ENCODE data around the gene AKAP13. TPM values are rescaled to one million over a fixed set of nuclear protein-coding genes. Genes with fewer than 3 reads are reported as not detected.

AKAP13 gene
- total RNA-seq, 2 donors from 2014 or later = 228 to 273 TPM

GRCh38 chr15:85761635-85762034, 381.2 kb downstream of the AKAP13 start:
- TF ChIP-seq CTCF (IDR thresholded peaks at IDR 0.05) = no peak
- DNase-seq (ENCODE audit: low spot score) = no peak
- ATAC-seq (ENCODE audit: insufficient number of reproducible peaks, low FRiP score, low read depth) = no peak
- no peak overlapping the region for H3K4me3 ChIP-seq
- no peaks in the 10 kb centered on the region for H3K27me3 ChIP-seq (replicated peaks; ENCODE audit: insufficient read depth)
- no peaks in the 10 kb centered on the region for H3K9me3 ChIP-seq
- H3K27ac ChIP-seq = no peak overlapping the region
- H3K4me1 ChIP-seq (ENCODE audit: control insufficient read depth in 1 of 2, low read depth in 2 of 2) = peaks cover 10 to 41% of the 10 kb centered on the region in 2 donors
- no peaks in the 10 kb centered on the region for H3K36me3 ChIP-seq

GRCh38 chr15:85762039-85762755, 381.8 kb downstream of the AKAP13 start:
- H3K27ac ChIP-seq = no peak overlapping the region
- no peak for TF ChIP-seq CTCF (IDR thresholded peaks at IDR 0.05)

GRCh38 chr15:85762756-85763127, 382.3 kb downstream of the AKAP13 start:
- no peak overlapping the region for H3K4me3 ChIP-seq
- H3K27ac ChIP-seq = no peak overlapping the region
- ATAC-seq (ENCODE audit: insufficient number of reproducible peaks, low FRiP score, low read depth) (no peak), DNase-seq (ENCODE audit: low spot score) (no peak)
- H3K36me3 ChIP-seq = no peaks in the 10 kb centered on the region
- peaks cover 10 to 41% of the 10 kb centered on the region in 2 donors for H3K4me1 ChIP-seq (ENCODE audit: control insufficient read depth in 1 of 2, low read depth in 2 of 2)
- H3K27me3 ChIP-seq (replicated peaks; ENCODE audit: insufficient read depth) = no peaks in the 10 kb centered on the region
- TF ChIP-seq CTCF (IDR thresholded peaks at IDR 0.05) = no peak
- no peaks in the 10 kb centered on the region for H3K9me3 ChIP-seq

More at GRCh38 chr15:85762039-85762755, 381.8 kb downstream of the AKAP13 start:
- H3K4me3 ChIP-seq = no peak overlapping the region
- H3K27me3 ChIP-seq (replicated peaks; ENCODE audit: insufficient read depth) = no peaks in the 10 kb centered on the region
- H3K4me1 ChIP-seq (ENCODE audit: control insufficient read depth in 1 of 2, low read depth in 2 of 2) = peaks cover 10 to 41% of the 10 kb centered on the region in 2 donors
- H3K36me3 ChIP-seq = no peaks in the 10 kb centered on the region
- H3K9me3 ChIP-seq = no peaks in the 10 kb centered on the region
- DNase-seq (ENCODE audit: low spot score) = no peak
- no peak for ATAC-seq (ENCODE audit: insufficient number of reproducible peaks, low FRiP score, low read depth)

GRCh38 chr15:85763157-85763556, 382.8 kb downstream of the AKAP13 start:
- ATAC-seq (ENCODE audit: insufficient number of reproducible peaks, low FRiP score, low read depth) = no peak

More at GRCh38 chr15:85763157-85763556, 382.8 kb downstream of the AKAP13 start:
- no peak for DNase-seq (ENCODE audit: low spot score)
- no peaks in the 10 kb centered on the region for H3K27me3 ChIP-seq (replicated peaks; ENCODE audit: insufficient read depth)
- no peaks in the 10 kb centered on the region for H3K9me3 ChIP-seq
- peak overlapping the region in 1 of 2 donors; percentile 49 for H3K27ac ChIP-seq
- TF ChIP-seq CTCF (IDR thresholded peaks at IDR 0.05) = no peak
- H3K36me3 ChIP-seq = no peaks in the 10 kb centered on the region
- peaks cover 10 to 41% of the 10 kb centered on the region in 2 donors for H3K4me1 ChIP-seq (ENCODE audit: control insufficient read depth in 1 of 2, low read depth in 2 of 2)
- H3K4me3 ChIP-seq = no peak overlapping the region

Data from thoracic aorta (tissue), 2 donors.